OCI-LY3 (cell line): ENCODE data around the gene RNF2.
"Not testable (repeated sequence)": the region's sequence is repeated elsewhere in the genome, so short reads cannot be mapped to it uniquely, and the experiment has no call there.

Experiments
- H2AFZ ChIP-seq: fragments of 200-600, 300-600 bp; shearing (Covaris generic); 2 replicates; pipeline ENCODE4 v1.6.0; 2014; ENCODE audit warnings: antibody characterized with exemption, low read depth, low read length
- H3K27ac ChIP-seq: fragments of 200-600, 300-600 bp; sonication (generic); 2 replicates; pipeline ENCODE4 v1.5.1; 2014; ENCODE audit warnings: mild to moderate bottlenecking, low read length, moderate library complexity, mixed read lengths
- H3K27me3 ChIP-seq: fragments of 200-600, 300-600 bp; sonication (generic); 2 replicates; pipeline ENCODE4 v1.6.1; 2014; ENCODE audit warnings: low read depth, low read length, mixed read lengths
- H3K36me3 ChIP-seq: fragments of 200-600, 300-600 bp; sonication (generic); replicated peaks from 2 replicates; pipeline ENCODE3; 2014; ENCODE audit warnings: low read depth, low read length, mixed read lengths
- H3K4me1 ChIP-seq: fragments of 300-600, 200-600 bp; sonication (generic); 2 replicates; pipeline ENCODE4 v1.6.1; 2014; ENCODE audit warnings: low read length, mixed read lengths
- H3K4me2 ChIP-seq: fragments of 200-600, 300-600 bp; sonication (generic); 2 replicates; pipeline ENCODE4 v1.6.1; 2014; ENCODE audit warnings: low read length, mixed read lengths
- H3K4me3 ChIP-seq: fragments of 300-600, 200-600 bp; sonication (generic); 2 replicates; pipeline ENCODE4 v1.5.1; 2014; ENCODE audit warnings: antibody characterized with exemption, mild to moderate bottlenecking, low read length, moderate library complexity
- H3K79me2 ChIP-seq: fragments of 300-600, 200-600 bp; shearing (Covaris generic); 2 replicates; pipeline ENCODE4 v1.6.1; 2014; ENCODE audit warnings: mild to moderate bottlenecking, low read length, mixed read lengths
- H3K9ac ChIP-seq: fragments of 300-600, 200-600 bp; shearing (Covaris generic); 2 replicates; pipeline ENCODE4 v1.6.0; 2014; ENCODE audit warnings: mild to moderate bottlenecking, low read length, moderate library complexity
- H3K9me3 ChIP-seq: fragments of 200-600, 300-600 bp; shearing (Covaris generic); 2 replicates; pipeline ENCODE4 v1.6.1; 2014; ENCODE audit warnings: low read length, mixed read lengths; ENCODE audit not compliant: insufficient read depth
- H4K20me1 ChIP-seq: fragments of 200-600, 300-600 bp; sonication (generic); 2 replicates; pipeline ENCODE4 v1.6.1; 2016; ENCODE audit warnings: low read length, mixed read lengths; ENCODE audit not compliant: insufficient read depth
- CTCF ChIP-seq: fragments of 200-600, 300-600 bp; sonication (generic); IDR thresholded peaks from 2 replicates; pipeline ENCODE4 v1.5.1; 2014; ENCODE audit warnings: antibody characterized with exemption, low read length, low read depth
- EZH2phosphoT487 ChIP-seq: fragments of 200-600 bp; shearing (Covaris generic); IDR thresholded peaks from 2 replicates; pipeline ENCODE4 v1.6.1; 2018; ENCODE audit warnings: antibody characterized with exemption, mixed run types, low read depth

RNF2 gene

GRCh38 chr1:185063719-185064118, 18.4 kb downstream of the RNF2 start:
- H3K9me3 ChIP-seq = no peaks in the 10 kb centered on the region
- no peak overlapping the region for H3K9ac ChIP-seq
- H3K4me1 ChIP-seq = peaks cover 34% of the 10 kb centered on the region
- H3K27ac ChIP-seq = no peak overlapping the region
- TF ChIP-seq CTCF (no peak), EZH2phosphoT487 (no peak)
- H3K4me3 ChIP-seq = no peak overlapping the region
- peaks cover 95% of the 10 kb centered on the region for H3K79me2 ChIP-seq
- H2AFZ ChIP-seq = no peak overlapping the region
- no peak overlapping the region for H3K4me2 ChIP-seq
- peaks cover 7% of the 10 kb centered on the region for H3K36me3 ChIP-seq
- peaks cover 51% of the 10 kb centered on the region for H4K20me1 ChIP-seq
- H3K27me3 ChIP-seq = no peaks in the 10 kb centered on the region

DNA sequence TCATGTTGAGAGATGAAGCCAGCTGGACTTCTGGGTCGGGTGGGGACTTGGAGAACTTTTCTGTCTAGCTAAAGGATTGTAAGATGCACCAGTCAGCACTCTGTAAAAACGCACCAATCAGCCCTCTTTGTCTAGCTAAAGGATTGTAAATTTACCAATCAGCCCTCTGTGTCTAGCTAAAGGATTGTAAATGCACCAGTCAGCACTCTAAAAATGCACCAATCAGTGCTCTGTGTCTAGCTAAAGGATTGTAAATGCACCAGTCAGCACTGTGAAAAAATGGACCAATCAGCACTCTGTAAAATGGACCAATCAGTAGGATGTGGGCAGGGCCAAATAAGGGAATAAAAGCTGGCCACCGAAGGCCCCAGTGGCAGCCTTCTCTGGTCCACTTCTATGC, 19.6 kb downstream of the RNF2 start:
- H3K79me2 ChIP-seq = peaks cover 95% of the 10 kb centered on the region
- H3K9me3 ChIP-seq, H3K27me3 ChIP-seq, H2AFZ ChIP-seq, H3K27ac ChIP-seq, H3K36me3 ChIP-seq, H3K9ac ChIP-seq, H3K4me3 ChIP-seq, H3K4me2 ChIP-seq: not testable (repeated sequence)
- peaks cover 32% of the 10 kb centered on the region for H3K4me1 ChIP-seq
- peaks cover 38% of the 10 kb centered on the region for H4K20me1 ChIP-seq

DNA sequence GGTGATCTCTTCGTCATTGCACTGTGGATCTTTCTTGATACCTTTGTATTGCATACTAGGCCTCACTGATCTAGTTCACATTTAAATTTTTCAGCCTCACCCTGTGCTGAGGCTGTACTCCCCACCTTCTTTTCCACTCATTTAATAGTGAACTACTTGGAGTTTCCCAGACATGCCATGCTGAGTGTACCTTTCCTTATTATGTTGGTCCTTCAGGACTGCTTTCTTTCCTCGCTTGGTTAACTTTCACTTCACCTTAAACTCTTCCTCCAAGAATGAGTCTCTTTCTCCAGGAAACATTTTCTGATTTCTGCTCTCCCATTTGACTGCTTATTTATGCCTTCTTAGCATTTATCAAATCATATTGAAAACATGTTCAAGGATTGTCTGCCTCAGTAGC, 20.8 kb downstream of the RNF2 start:
- Histone ChIP-seq H3K4me1 (peaks cover 27% of the 10 kb centered on the region), H3K27ac (no peak overlapping the region), H3K4me2 (no peak overlapping the region), H3K79me2 (peaks cover 93% of the 10 kb centered on the region), H3K9me3 (no peaks in the 10 kb centered on the region), H3K27me3 (no peaks in the 10 kb centered on the region), H4K20me1 (peaks cover 33% of the 10 kb centered on the region), H3K9ac (no peak overlapping the region), H3K4me3 (no peak overlapping the region), H2AFZ (no peak overlapping the region), H3K36me3 (peaks cover 7% of the 10 kb centered on the region)
- TF ChIP-seq CTCF (no peak), EZH2phosphoT487 (no peak)

- Histone ChIP-seq H3K4me2 (no peak overlapping the region), H3K9ac (no peak overlapping the region), H3K27me3 (no peaks in the 10 kb centered on the region), H3K4me1 (peaks cover 6% of the 10 kb centered on the region), H2AFZ (no peak overlapping the region), H4K20me1 (peaks cover 24% of the 10 kb centered on the region), H3K36me3 (peaks cover 11% of the 10 kb centered on the region), H3K9me3 (no peaks in the 10 kb centered on the region), H3K79me2 (peaks cover 86% of the 10 kb centered on the region), H3K27ac (no peak overlapping the region), H3K4me3 (no peak overlapping the region)
- TF ChIP-seq EZH2phosphoT487 = no peak
- TF ChIP-seq CTCF = no peak
Measured at GRCh38 chr1:185068341-185068740, 23.0 kb downstream of the RNF2 start.
